ENCODE results near the gene SUMF1.

SUMF1 gene

GRCh38 chr3:4497005-4497692 is 30.1 kb upstream of the SUMF1 start:
- DNase-seq = no peak

GRCh38 chr3:4496087-4496452 is 29.0 kb upstream of the SUMF1 start:
- no peak for DNase-seq

- no peak for DNase-seq
These were observed 28.4 kb upstream of the SUMF1 start for GRCh38 chr3:4495294-4496086.

GRCh38 chr3:4494895-4495264 is 27.8 kb upstream of the SUMF1 start:
- no peak for DNase-seq

- peak; percentile 54 for DNase-seq
These were observed 27.1 kb upstream of the SUMF1 start for GRCh38 chr3:4493941-4494894.

- peak; percentile 99 for DNase-seq
These were observed 26.2 kb upstream of the SUMF1 start, which contains the start of gene ITPR1 for GRCh38 chr3:4493014-4493940. TSS of gene ITPR1 (plus strand) at chr3:4493348. CDS start at chr3:4516492, 23,144 bp downstream.

- DNase-seq = peak; percentile 72
These were observed 25.3 kb upstream of the SUMF1 start for GRCh38 chr3:4492208-4493013.

- DNase-seq = no peak
These were observed 24.8 kb upstream of the SUMF1 start for GRCh38 chr3:4491855-4492207.

- DNase-seq = no peak
These were observed 11.2 kb upstream of the SUMF1 start for GRCh38 chr3:4478261-4478660.

- no peak for DNase-seq
These were observed 9.4 kb upstream of the SUMF1 start for GRCh38 chr3:4476496-4476895.

- DNase-seq = no peak
These were observed 8.7 kb upstream of the SUMF1 start for GRCh38 chr3:4475804-4476203.

GRCh38 chr3:4474683-4475490 is 7.8 kb upstream of the SUMF1 start:
- peak; percentile 55 for DNase-seq

- no peak for DNase-seq
These were observed 5.7 kb upstream of the SUMF1 start for GRCh38 chr3:4472766-4473165.

- DNase-seq = no peak
These were observed 5.2 kb upstream of the SUMF1 start for GRCh38 chr3:4472312-4472711.

- DNase-seq = no peak
These were observed 4.8 kb upstream of the SUMF1 start for GRCh38 chr3:4471907-4472306.

GRCh38 chr3:4467522-4467867 is 426 bp upstream of the SUMF1 start:
- DNase-seq = no peak

- no peak for DNase-seq
These were observed 2.5 kb downstream of the SUMF1 start for GRCh38 chr3:4464576-4464975.

GRCh38 chr3:4462369-4463040 is 4.6 kb downstream of the SUMF1 start:
- DNase-seq = no peak

GRCh38 chr3:4461468-4462090 is 5.5 kb downstream of the SUMF1 start:
- DNase-seq = no peak

GRCh38 chr3:4460334-4460733 is 6.7 kb downstream of the SUMF1 start:
- no peak for DNase-seq

Measured in femur (tissue), 1 donor.